NB4 (cell line): Measurements from ENCODE around the gene DDAH1.

Source experiments
- DNase-seq: peaks from one replicate; pipeline ENCODE4 v3.0.0; 2010; ENCODE audit warnings: low read depth
- H3K4me3 ChIP-seq: one replicate; pipeline ENCODE4 v1.5.1; 2011; ENCODE audit warnings: mild to moderate bottlenecking, low read depth, low read length, moderate library complexity
- CTCF ChIP-seq: IDR thresholded peaks from one replicate; pipeline ENCODE4 v1.5.1; 2012; ENCODE audit warnings: low read depth, low read length
- MAX ChIP-seq: IDR thresholded peaks from 2 replicates; pipeline ENCODE4 v1.6.1; 2011; ENCODE audit warnings: low read depth, low read length
- MYC ChIP-seq: IDR thresholded peaks from 2 replicates; pipeline ENCODE4 v1.6.1; 2011; ENCODE audit warnings: low read depth, low read length
- POLR2A ChIP-seq: IDR thresholded peaks from 2 replicates; pipeline ENCODE4 v1.6.1; 2011; ENCODE audit warnings: mild to moderate bottlenecking; ENCODE audit not compliant: insufficient read length; ENCODE audit errors: extremely low read depth

Gene DDAH1

DNA sequence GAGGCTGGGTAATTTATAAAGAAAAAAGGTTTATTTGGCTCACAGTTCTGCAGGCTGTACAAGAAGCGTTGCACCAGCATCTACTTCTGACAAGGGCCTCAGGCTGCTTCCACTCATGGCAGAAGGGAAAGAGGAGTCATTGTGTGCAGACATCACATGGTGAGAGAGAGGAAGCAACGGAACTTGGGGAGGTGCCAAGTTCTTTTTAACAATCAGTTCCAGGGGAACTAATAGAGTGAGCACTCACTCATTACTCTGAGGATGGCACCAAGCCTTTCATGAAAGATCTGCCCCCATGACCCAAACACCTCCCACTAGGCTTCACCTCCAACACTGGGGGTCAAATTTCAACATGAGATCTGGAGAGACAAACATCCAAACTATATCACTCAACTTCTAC lies 77.2 kb downstream of the DDAH1 start:
- DNase-seq, result no peak
- TF ChIP-seq MAX (no peak), POLR2A (no peak), CTCF (no peak)
- no peak overlapping the region for H3K4me3 ChIP-seq

GRCh38 chr1:85386068-85386722 lies 78.8 kb downstream of the DDAH1 start:
- DNase-seq, result no peak
- no peak for TF ChIP-seq CTCF
- no peak for TF ChIP-seq MYC
- TF ChIP-seq POLR2A, result no peak
- no peak for TF ChIP-seq MAX
- H3K4me3 ChIP-seq, result no peak overlapping the region

DNA sequence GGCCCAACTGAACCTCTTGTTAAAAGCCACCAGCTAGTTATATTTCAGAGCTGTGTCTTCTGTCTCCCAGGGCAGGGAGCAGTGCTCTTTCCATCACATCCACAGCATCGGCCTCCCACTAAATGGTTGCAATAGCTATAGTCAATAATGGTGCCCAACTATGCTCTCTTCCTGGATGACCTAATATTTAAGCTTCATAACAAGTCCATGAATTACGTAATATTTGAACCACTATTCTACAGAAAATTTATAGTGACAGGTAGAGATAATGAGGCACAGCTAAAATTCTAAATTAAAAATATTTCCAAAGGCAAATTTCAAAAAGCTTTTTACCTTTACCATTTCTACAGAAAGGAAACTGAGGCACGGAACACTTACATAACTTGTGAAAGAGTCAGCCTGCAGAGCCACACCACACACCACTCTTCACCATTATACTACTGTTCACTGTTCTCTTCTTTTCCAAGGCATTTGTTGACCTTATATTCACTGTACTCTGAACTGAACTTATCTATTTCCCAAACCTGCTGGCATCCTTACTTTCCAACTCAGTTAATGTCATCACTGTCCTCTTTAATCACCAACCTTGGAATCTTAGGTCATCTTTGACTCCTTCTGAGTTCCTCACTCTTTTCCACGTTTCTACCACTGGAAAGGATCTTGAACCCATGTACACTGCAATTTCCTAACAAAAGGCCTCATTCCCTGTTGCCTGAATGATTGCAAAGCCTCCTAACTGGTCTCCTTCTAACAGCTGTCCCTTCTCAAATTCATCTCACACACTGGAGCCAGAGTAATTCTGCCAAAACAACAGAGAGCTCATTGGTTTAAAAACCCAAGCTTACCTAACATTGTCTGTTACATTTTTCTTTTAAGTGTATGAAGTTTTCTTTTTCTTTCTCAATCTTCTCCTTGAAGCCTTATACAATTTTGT lies 85.5 kb downstream of the DDAH1 start:
- no peak overlapping the region for H3K4me3 ChIP-seq
- no peak for DNase-seq
- TF ChIP-seq MAX (no peak), CTCF (no peak), MYC (no peak), POLR2A (no peak)

DNA sequence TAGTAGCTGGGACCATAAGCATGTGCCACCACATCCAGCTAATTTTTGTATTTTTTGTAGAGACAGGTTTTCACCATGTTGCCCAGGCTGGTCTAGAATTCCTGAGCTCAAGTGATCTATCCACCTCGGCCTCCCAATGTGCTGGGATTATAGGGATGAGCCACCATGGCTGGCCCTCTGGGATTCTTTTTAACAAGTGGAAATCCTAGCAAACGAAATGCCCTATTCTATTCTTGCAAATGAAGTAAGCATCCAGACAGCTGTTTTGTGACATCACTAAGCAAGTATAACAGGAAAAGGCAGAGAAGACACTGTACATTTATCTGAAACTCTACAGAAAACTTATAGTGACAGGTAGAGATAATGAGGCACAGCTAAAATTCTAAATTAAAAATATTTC lies 86.4 kb downstream of the DDAH1 start:
- H3K4me3 ChIP-seq, result no peak overlapping the region
- no peak for DNase-seq
- no peak for TF ChIP-seq MAX
- TF ChIP-seq MYC, result no peak
- no peak for TF ChIP-seq POLR2A
- TF ChIP-seq CTCF, result no peak

- H3K4me3 ChIP-seq, result no peak overlapping the region
- no peak for DNase-seq
- TF ChIP-seq MYC, result no peak
- no peak for TF ChIP-seq MAX
- no peak for TF ChIP-seq POLR2A
Measured at GRCh38 chr1:85376356-85376755, 88.6 kb downstream of the DDAH1 start.

GRCh38 chr1:85375493-85375892 lies 89.5 kb downstream of the DDAH1 start:
- H3K4me3 ChIP-seq, result no peak overlapping the region
- TF ChIP-seq POLR2A (no peak), MAX (no peak), CTCF (no peak), MYC (no peak)
- DNase-seq, result no peak
